ENCODE data around the gene WNT11. TPM values are rescaled to one million over a fixed set of nuclear protein-coding genes. Genes with fewer than 3 reads are reported as not detected.
A peak's percentile ranks its signal among the peaks of the same experiment; 100 is the strongest.

WNT11 gene
- total RNA-seq, 2 donors from 2014 or later, result 0.57 to 2.1 TPM

- no peaks in the 10 kb centered on the region for H3K9me3 ChIP-seq (ENCODE audit: control insufficient read depth, low read length, poor library complexity, severe bottlenecking)
- Mint-ChIP-seq H3K36me3 (ENCODE audit: low read depth) (no peaks in the 10 kb centered on the region), H3K27me3 (peaks cover 7% of the 10 kb centered on the region), H3K4me3 (no peak overlapping the region), H3K4me1 (peaks cover 3% of the 10 kb centered on the region), H3K27ac (peak overlapping the region; percentile 39)
- DNase-seq, result no peak
- no peak for ATAC-seq
Observed at GRCh38 chr11:76197941-76198640, 8.2 kb downstream of the WNT11 start.

GRCh38 chr11:76197332-76197731 lies 9.0 kb downstream of the WNT11 start:
- no peaks in the 10 kb centered on the region for H3K9me3 ChIP-seq (ENCODE audit: control insufficient read depth, low read length, poor library complexity, severe bottlenecking)
- Mint-ChIP-seq H3K4me1 (peaks cover 3% of the 10 kb centered on the region), H3K36me3 (ENCODE audit: low read depth) (no peaks in the 10 kb centered on the region), H3K27me3 (peaks cover 7% of the 10 kb centered on the region), H3K4me3 (no peak overlapping the region), H3K27ac (no peak overlapping the region)
- DNase-seq (no peak), ATAC-seq (no peak)

- Mint-ChIP-seq H3K27ac (no peak overlapping the region), H3K36me3 (ENCODE audit: low read depth) (no peaks in the 10 kb centered on the region), H3K4me1 (peaks cover 3% of the 10 kb centered on the region), H3K27me3 (peaks cover 7% of the 10 kb centered on the region), H3K4me3 (no peak overlapping the region)
- no peak for DNase-seq
- ATAC-seq, result no peak
- no peaks in the 10 kb centered on the region for H3K9me3 ChIP-seq (ENCODE audit: control insufficient read depth, low read length, poor library complexity, severe bottlenecking)
Observed at GRCh38 chr11:76196849-76197248, 9.5 kb downstream of the WNT11 start.

GRCh38 chr11:76194872-76195668 lies 11.2 kb downstream of the WNT11 start:
- Mint-ChIP-seq H3K36me3 (ENCODE audit: low read depth) (no peaks in the 10 kb centered on the region), H3K27me3 (no peaks in the 10 kb centered on the region), H3K4me3 (no peak overlapping the region), H3K27ac (no peak overlapping the region), H3K4me1 (peaks cover 3% of the 10 kb centered on the region)
- no peak for DNase-seq
- ATAC-seq, result no peak
- H3K9me3 ChIP-seq (ENCODE audit: control insufficient read depth, low read length, poor library complexity, severe bottlenecking), result no peaks in the 10 kb centered on the region

GRCh38 chr11:76193219-76193618 lies 13.1 kb downstream of the WNT11 start:
- Mint-ChIP-seq H3K4me3 (no peak overlapping the region), H3K27me3 (no peaks in the 10 kb centered on the region), H3K27ac (no peak overlapping the region), H3K4me1 (peaks cover 3% of the 10 kb centered on the region), H3K36me3 (ENCODE audit: low read depth) (peaks cover 2% of the 10 kb centered on the region)
- no peaks in the 10 kb centered on the region for H3K9me3 ChIP-seq (ENCODE audit: control insufficient read depth, low read length, poor library complexity, severe bottlenecking)
- ATAC-seq (no peak), DNase-seq (no peak)

GRCh38 chr11:76190376-76190775 lies 15.9 kb downstream of the WNT11 start:
- Mint-ChIP-seq H3K27me3 (peaks cover 7% of the 10 kb centered on the region), H3K27ac (no peak overlapping the region), H3K4me3 (no peak overlapping the region), H3K4me1 (peaks cover under 1% of the 10 kb centered on the region), H3K36me3 (ENCODE audit: low read depth) (peaks cover 2% of the 10 kb centered on the region)
- DNase-seq (no peak), ATAC-seq (no peak)
- no peaks in the 10 kb centered on the region for H3K9me3 ChIP-seq (ENCODE audit: control insufficient read depth, low read length, poor library complexity, severe bottlenecking)

- peaks cover 9% of the 10 kb centered on the region for H3K27me3 Mint-ChIP-seq
- no peaks in the 10 kb centered on the region for H3K9me3 ChIP-seq (ENCODE audit: control insufficient read depth, low read length, poor library complexity, severe bottlenecking)
- peaks cover 4% of the 10 kb centered on the region for H3K36me3 Mint-ChIP-seq (ENCODE audit: low read depth)
- DNase-seq (no peak), ATAC-seq (no peak)
- no peak overlapping the region for H3K4me3 Mint-ChIP-seq
- H3K4me1 Mint-ChIP-seq, result peaks cover 3% of the 10 kb centered on the region
- no peak overlapping the region for H3K27ac Mint-ChIP-seq
Observed at GRCh38 chr11:76189682-76190081, 16.6 kb downstream of the WNT11 start.

- ATAC-seq, result no peak
- peaks cover 5% of the 10 kb centered on the region for H3K4me1 Mint-ChIP-seq
- DNase-seq, result no peak
- peaks cover 9% of the 10 kb centered on the region for H3K27me3 Mint-ChIP-seq
- H3K4me3 Mint-ChIP-seq, result no peak overlapping the region
- peaks cover 4% of the 10 kb centered on the region for H3K36me3 Mint-ChIP-seq (ENCODE audit: low read depth)
- H3K9me3 ChIP-seq (ENCODE audit: control insufficient read depth, low read length, poor library complexity, severe bottlenecking), result no peaks in the 10 kb centered on the region
- H3K27ac Mint-ChIP-seq, result peak overlapping the region; percentile 89
Observed at GRCh38 chr11:76188873-76189272, 17.4 kb downstream of the WNT11 start.

GRCh38 chr11:76186776-76187279 lies 19.5 kb downstream of the WNT11 start:
- peaks cover 13% of the 10 kb centered on the region for H3K27me3 Mint-ChIP-seq

GRCh38 chr11:76185931-76186401 lies 20.3 kb downstream of the WNT11 start:
- DNase-seq, result no peak
- Mint-ChIP-seq H3K4me3 (no peak overlapping the region), H3K36me3 (ENCODE audit: low read depth) (peaks cover 6% of the 10 kb centered on the region), H3K27ac (no peak overlapping the region), H3K27me3 (peaks cover 13% of the 10 kb centered on the region), H3K4me1 (peaks cover 5% of the 10 kb centered on the region)
- no peaks in the 10 kb centered on the region for H3K9me3 ChIP-seq (ENCODE audit: control insufficient read depth, low read length, poor library complexity, severe bottlenecking)
- ATAC-seq, result no peak

More at GRCh38 chr11:76186776-76187279, 19.5 kb downstream of the WNT11 start:
- H3K9me3 ChIP-seq (ENCODE audit: control insufficient read depth, low read length, poor library complexity, severe bottlenecking), result no peaks in the 10 kb centered on the region
- DNase-seq (no peak), ATAC-seq (no peak)
- Mint-ChIP-seq H3K4me3 (no peak overlapping the region), H3K36me3 (ENCODE audit: low read depth) (peaks cover 6% of the 10 kb centered on the region), H3K27ac (no peak overlapping the region), H3K4me1 (peaks cover 5% of the 10 kb centered on the region)

- Mint-ChIP-seq H3K36me3 (ENCODE audit: low read depth) (peaks cover 6% of the 10 kb centered on the region), H3K4me1 (peaks cover 5% of the 10 kb centered on the region), H3K4me3 (no peak overlapping the region), H3K27ac (no peak overlapping the region), H3K27me3 (peaks cover 13% of the 10 kb centered on the region)
- ATAC-seq (no peak), DNase-seq (no peak)
- no peaks in the 10 kb centered on the region for H3K9me3 ChIP-seq (ENCODE audit: control insufficient read depth, low read length, poor library complexity, severe bottlenecking)
Observed at GRCh38 chr11:76185511-76185910, 20.8 kb downstream of the WNT11 start.

GRCh38 chr11:76184551-76184993 lies 21.7 kb downstream of the WNT11 start:
- H3K36me3 Mint-ChIP-seq (ENCODE audit: low read depth), result peaks cover 6% of the 10 kb centered on the region
- DNase-seq (no peak), ATAC-seq (no peak)
- H3K4me3 Mint-ChIP-seq, result no peak overlapping the region
- peaks cover 5% of the 10 kb centered on the region for H3K4me1 Mint-ChIP-seq
- peaks cover 13% of the 10 kb centered on the region for H3K27me3 Mint-ChIP-seq
- no peaks in the 10 kb centered on the region for H3K9me3 ChIP-seq (ENCODE audit: control insufficient read depth, low read length, poor library complexity, severe bottlenecking)
- peak overlapping the region; percentile 14 for H3K27ac Mint-ChIP-seq

GRCh38 chr11:76181371-76181770 lies 24.9 kb downstream of the WNT11 start:
- Mint-ChIP-seq H3K4me1 (peaks cover 5% of the 10 kb centered on the region), H3K27me3 (peaks cover 13% of the 10 kb centered on the region), H3K27ac (no peak overlapping the region), H3K36me3 (ENCODE audit: low read depth) (peaks cover 4% of the 10 kb centered on the region), H3K4me3 (no peak overlapping the region)
- no peaks in the 10 kb centered on the region for H3K9me3 ChIP-seq (ENCODE audit: control insufficient read depth, low read length, poor library complexity, severe bottlenecking)
- DNase-seq, result no peak
- ATAC-seq, result no peak
